ENCODE measurements around the gene KIFAP3.
"Not testable (repeated sequence)": the region's sequence is repeated elsewhere in the genome, so short reads cannot be mapped to it uniquely, and the experiment has no call there.

KIFAP3 gene

GRCh38 chr1:169924063-169924462 lies 150.4 kb downstream of the KIFAP3 start:
- DNase-seq (ENCODE audit: low read depth): no peak

DNA sequence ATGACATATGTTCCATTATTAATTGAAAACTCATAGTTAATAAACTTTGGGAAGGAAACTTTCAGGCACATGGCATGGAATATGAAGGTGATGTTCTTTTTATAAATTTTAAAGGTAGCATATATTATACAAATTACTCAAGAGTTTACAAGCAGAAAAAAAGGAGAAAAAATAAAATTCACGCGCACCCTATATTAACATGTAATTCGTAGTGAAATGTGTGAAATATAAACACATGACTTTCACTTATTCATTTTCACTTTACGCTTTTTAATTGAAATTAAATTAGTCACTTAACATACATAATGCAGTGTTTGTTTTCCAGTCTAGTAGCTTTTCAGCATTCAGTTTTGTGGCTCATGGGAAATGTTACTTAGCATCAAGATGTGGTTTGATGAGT lies 153.4 kb downstream of the KIFAP3 start:
- DNase-seq (ENCODE audit: low read depth): no peak

- DNase-seq (ENCODE audit: low read depth): no peak
Observed at GRCh38 chr1:169918927-169919326, 155.6 kb downstream of the KIFAP3 start.

DNA sequence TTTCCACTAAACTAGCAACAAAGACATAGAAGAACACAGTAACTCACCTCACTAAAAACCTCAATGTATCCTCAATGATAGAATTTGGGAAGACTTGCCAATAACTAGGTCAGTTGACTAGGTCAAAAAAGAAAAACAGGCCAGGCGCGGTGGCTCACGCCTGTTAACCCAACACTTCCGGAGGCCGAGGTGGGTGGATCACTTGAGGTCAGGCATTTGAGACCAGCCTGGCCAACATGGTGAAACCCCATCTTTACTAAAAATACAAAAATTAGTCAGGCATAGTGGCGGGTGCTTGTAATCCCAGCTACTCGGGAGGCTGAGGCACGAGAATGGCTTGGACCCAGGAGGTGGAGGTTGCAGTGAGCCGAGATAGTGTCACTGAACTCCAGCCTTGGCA lies 156.3 kb downstream of the KIFAP3 start:
- not testable (repeated sequence) for DNase-seq (ENCODE audit: low read depth)

GRCh38 chr1:169915150-169915549 lies 159.3 kb downstream of the KIFAP3 start:
- DNase-seq (ENCODE audit: low read depth): no peak

DNA sequence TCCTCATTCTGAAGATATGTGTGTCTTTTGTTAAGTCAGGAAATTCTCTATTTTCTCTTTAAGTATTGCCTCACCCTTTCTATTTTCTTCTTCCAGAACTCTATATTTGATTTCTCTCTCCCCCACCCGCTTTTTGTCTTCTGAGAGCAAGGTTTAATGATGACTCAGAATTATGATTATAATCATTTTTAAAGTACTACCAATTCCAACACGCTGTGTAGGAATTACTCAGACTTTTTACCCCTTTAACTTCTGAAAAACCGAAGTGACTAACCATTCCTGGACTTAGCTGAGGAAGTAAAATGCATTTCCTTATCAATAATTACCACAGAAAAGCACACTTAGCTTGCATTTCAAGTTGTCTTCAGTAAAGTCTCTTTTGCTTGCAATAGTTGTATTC lies 160.0 kb downstream of the KIFAP3 start:
- no peak for DNase-seq (ENCODE audit: low read depth)

DNA sequence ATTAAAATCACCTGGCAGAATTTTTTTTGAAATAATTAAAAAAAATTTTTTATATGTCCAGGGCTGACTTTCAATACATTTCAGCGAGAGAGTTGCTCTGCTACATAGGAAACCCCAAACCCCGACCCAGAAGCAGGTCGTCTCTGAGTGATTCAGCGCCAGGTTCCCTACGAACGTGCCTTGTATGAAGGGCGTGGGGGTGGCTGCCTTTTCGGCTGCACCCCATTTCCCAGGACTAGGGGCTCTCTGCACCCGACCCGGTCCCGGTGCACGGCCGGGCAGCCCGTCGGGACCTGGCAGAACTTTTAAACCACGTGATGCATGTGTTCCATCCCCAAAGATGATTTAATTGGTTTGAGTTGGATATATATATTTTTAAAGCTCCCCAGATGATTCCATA lies 165.0 kb downstream of the KIFAP3 start:
- no peak for DNase-seq (ENCODE audit: low read depth)

DNA sequence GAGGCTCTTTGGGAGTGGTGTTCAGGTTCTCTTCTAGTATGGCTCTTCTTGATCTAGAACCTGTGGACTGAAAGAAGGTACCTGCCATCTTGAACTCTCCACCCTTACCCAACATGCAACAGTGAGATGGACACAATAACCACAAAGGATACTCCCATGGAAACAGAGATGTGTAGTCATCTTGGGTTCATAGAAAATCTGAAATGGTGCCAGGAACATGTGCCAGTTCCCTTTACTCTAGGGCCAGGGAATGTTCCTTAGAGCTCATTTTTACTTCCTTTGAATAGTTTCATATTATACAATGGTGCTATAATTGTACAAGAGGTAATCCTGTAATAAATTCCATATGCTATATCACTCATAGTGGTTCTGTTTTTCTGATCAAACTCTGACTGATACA lies 167.6 kb downstream of the KIFAP3 start:
- no peak for DNase-seq (ENCODE audit: low read depth)

GRCh38 chr1:169904834-169905233 lies 169.7 kb downstream of the KIFAP3 start:
- DNase-seq (ENCODE audit: low read depth): no peak

- DNase-seq (ENCODE audit: low read depth): no peak
Observed at GRCh38 chr1:169902751-169903150, 171.7 kb downstream of the KIFAP3 start.

GRCh38 chr1:169901115-169901514 lies 173.4 kb downstream of the KIFAP3 start:
- no peak for DNase-seq (ENCODE audit: low read depth)

- DNase-seq (ENCODE audit: low read depth): no peak
Observed at GRCh38 chr1:169900571-169900970, 173.9 kb downstream of the KIFAP3 start.

- no peak for DNase-seq (ENCODE audit: low read depth)
Observed at GRCh38 chr1:169899519-169900217, 174.8 kb downstream of the KIFAP3 start.

DNA sequence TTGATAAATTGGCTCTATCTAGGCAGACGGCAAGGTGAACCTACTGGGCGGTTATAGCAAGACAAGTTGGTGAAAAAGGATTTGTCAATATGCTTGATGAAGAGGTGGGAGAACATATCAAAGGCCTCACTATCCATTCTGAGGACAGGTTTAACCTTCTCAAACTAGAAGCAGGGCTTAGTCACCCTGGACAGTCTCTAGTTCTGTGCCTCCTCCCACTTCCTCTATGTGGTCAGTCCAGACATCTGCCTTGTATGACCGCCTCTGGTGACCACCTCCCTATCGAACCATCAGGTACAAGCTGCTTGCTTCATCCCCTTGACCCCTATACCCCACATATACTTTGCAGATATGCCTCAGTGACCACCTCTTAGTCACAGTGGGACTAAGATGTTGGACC lies 178.5 kb downstream of the KIFAP3 start:
- no peak for DNase-seq (ENCODE audit: low read depth)

- DNase-seq (ENCODE audit: low read depth): no peak
Observed at GRCh38 chr1:169894424-169895145, 179.9 kb downstream of the KIFAP3 start.

DNA sequence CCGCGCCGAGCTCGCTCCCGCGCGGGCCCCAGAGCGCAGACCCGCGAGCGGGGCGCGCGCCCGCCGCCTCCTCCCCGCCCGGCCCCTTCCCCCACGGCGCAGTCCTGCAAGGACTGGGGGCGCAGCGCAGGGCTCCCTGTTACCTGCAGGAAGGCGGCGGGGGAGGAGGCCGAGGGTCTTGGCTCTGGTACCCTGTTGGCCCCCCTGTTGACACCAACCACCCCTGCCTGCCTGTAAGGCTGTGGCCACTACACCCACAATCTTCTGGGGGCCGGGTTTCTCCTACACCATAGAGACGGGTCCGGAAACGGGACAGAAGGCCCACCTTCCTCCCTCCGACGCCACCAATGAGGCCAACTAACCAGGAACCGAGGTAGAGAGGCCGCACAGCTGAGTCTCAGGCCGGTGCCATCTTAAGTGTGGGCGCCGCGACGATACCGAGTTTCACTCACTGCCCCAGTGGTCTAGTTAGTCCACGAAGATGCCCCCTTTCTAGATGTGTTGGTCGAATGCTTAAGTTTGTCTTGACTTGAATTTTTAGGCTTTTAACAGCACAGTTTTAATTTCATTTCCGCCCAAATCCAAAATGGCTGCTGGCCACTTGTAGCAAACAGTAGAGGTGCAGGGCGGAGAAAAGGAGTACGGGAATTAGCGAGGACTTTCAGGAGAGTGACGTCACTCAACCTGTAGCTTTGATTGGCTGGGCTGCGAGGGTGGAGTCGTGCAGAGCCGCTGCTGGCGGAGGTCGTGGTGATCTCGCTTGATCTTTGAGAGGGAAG lies 180.7 kb downstream of the KIFAP3 start, which contains the start of gene SCYL3:
Gene SCYL3 (minus strand): TSS at position 252 of the 779 bp plus-strand sequence. CDS start 5,056 bp downstream, outside the sequence.
- DNase-seq (ENCODE audit: low read depth): peak; percentile 79

DNA sequence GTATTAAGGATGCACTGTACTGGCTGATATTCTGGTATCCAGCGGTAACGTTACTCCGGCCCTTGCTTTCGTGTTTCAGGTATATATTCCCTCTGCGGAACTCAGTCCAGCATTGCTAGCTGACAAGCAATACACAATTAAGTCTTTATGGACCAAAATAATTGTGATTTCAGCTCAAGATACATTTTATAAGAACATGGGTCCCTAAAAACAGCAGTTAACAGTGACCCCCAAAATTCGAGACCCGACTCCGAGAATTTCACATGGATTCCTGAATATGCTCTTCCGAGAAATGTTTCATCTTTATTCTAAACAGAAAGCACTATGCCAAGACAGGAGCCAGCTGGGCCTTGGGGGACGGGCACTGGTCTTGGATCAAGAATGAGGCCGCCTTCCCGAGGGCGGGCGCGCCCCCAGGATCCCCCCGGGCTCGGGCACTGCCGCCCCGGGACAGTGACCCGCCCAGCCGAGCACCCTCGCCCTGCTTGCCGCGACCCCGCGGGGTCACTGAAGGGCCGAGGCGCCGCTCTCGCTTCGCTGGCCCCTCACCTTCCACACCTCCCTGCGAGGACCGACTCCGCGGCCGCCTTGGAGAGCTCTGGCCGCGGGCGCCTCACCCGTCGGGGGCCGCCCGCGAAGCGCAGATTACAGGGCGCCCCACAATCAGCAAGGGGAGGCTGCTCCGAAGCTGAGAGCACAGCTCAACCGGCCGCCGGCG lies 181.4 kb downstream of the KIFAP3 start:
- no peak for DNase-seq (ENCODE audit: low read depth)

GRCh38 chr1:169892176-169892926 lies 182.1 kb downstream of the KIFAP3 start:
- no peak for DNase-seq (ENCODE audit: low read depth)

DNA sequence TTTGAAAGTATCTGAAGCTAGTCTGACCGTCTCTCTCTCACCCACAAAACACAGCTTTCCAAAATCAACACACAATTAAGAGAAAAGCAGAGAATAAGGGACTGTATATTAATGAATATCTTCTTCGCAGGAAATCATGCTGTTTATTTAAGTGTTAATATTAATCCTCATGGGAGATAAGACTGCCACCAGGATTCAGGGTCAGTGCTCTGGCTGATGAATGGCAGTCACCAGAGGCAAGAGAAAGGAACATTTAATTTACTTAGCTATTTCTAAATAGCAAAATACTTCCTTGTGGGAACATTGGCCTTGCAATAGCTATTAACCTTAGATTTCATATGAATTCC lies 183.0 kb downstream of the KIFAP3 start:
- no peak for DNase-seq (ENCODE audit: low read depth)

DNA sequence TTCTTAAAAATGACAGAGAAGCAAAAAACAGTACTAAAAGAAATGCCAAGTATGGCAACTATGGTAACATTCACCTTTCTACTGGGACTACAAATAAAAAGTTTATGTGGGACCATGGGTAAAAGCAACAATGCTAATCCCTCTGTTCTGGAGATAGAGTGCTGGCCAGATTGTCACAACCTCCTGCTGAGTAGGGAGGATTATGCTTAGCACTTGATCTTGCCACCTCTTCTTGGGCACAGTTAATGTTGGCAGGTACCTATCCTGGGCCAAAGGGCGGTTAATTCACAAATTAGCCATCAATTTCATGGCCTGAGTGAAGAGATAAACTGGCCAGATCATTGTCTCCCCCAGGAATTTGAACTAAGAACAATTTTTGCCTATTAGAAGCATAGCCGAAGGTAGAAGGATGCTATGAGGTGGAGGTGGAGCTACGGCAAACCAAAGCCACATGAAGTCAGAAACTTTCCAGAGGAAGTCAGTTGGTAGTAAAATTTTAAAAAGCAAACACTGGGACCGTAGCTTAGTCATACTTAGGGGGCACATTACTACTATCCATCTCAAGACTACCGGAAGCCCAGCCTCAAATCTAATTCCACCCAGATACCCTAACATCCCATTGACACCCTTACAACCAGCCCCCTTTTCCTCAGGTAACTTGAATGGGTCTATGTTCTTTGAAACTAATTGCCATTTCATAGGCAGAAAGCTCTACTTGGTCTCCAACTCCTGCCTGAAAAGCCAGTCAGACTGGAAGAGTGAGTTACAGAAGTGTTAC lies 183.5 kb downstream of the KIFAP3 start:
- no peak for DNase-seq (ENCODE audit: low read depth)

DNA sequence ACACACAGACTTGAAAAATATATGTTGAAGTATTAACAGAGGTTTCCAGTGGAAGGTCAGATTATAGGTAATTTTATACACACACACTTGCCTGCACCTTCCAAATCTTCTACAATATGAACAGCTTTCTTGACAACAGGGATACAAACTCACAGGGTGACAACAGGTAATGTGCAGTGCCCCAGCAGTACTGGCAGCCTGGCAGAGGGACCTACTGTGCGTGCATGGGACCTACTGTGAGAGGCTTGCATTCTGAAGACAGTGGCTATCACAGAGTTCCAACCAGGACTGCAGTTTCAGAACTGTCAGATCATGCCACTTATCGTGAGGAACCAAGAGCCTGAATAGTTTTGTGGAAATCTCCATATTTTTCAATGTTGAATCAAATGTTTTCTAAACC lies 184.6 kb downstream of the KIFAP3 start:
- DNase-seq (ENCODE audit: low read depth): no peak
